ENCODE measurements around the gene GRM7.

The GRM7 gene

GRCh38 chr3:7015683-7016440 is 154.9 kb downstream of the GRM7 start:
- no peak for ATAC-seq (ENCODE audit: low read depth)
- no peak for TF ChIP-seq CTCF (IDR thresholded peaks at IDR 0.05; ENCODE audit: poor library complexity, severe bottlenecking)
- Histone ChIP-seq H3K4me1 (ENCODE audit: insufficient read depth, poor library complexity, severe bottlenecking) (no peaks in the 10 kb centered on the region), H3K27ac (ENCODE audit: poor library complexity, severe bottlenecking) (no peak overlapping the region), H3K27me3 (ENCODE audit: insufficient read depth, poor library complexity, severe bottlenecking) (no peaks in the 10 kb centered on the region), H3K9me3 (ENCODE audit: severe bottlenecking) (no peaks in the 10 kb centered on the region), H3K36me3 (ENCODE audit: low read depth) (no peaks in the 10 kb centered on the region), H3K4me3 (ENCODE audit: severe bottlenecking) (no peak overlapping the region)
- no peak for DNase-seq (ENCODE audit: low spot score)

GRCh38 chr3:7025581-7026300 is 164.8 kb downstream of the GRM7 start:
- no peaks in the 10 kb centered on the region for H3K9me3 ChIP-seq (ENCODE audit: severe bottlenecking)
- no peaks in the 10 kb centered on the region for H3K27me3 ChIP-seq (ENCODE audit: insufficient read depth, poor library complexity, severe bottlenecking)
- H3K36me3 ChIP-seq (ENCODE audit: low read depth): no peaks in the 10 kb centered on the region
- no peak overlapping the region for H3K4me3 ChIP-seq (ENCODE audit: severe bottlenecking)
- DNase-seq (ENCODE audit: low spot score) (no peak), ATAC-seq (ENCODE audit: low read depth) (no peak)
- H3K27ac ChIP-seq (ENCODE audit: poor library complexity, severe bottlenecking): no peak overlapping the region
- H3K4me1 ChIP-seq (ENCODE audit: insufficient read depth, poor library complexity, severe bottlenecking): no peaks in the 10 kb centered on the region
- TF ChIP-seq CTCF (IDR thresholded peaks at IDR 0.05; ENCODE audit: poor library complexity, severe bottlenecking): no peak

GRCh38 chr3:7029562-7029961 is 168.6 kb downstream of the GRM7 start:
- Histone ChIP-seq H3K27me3 (ENCODE audit: insufficient read depth, poor library complexity, severe bottlenecking) (no peaks in the 10 kb centered on the region), H3K36me3 (ENCODE audit: low read depth) (no peaks in the 10 kb centered on the region), H3K9me3 (ENCODE audit: severe bottlenecking) (no peaks in the 10 kb centered on the region), H3K4me3 (ENCODE audit: severe bottlenecking) (no peak overlapping the region), H3K27ac (ENCODE audit: poor library complexity, severe bottlenecking) (no peak overlapping the region), H3K4me1 (ENCODE audit: insufficient read depth, poor library complexity, severe bottlenecking) (no peaks in the 10 kb centered on the region)
- DNase-seq (ENCODE audit: low spot score): no peak
- ATAC-seq (ENCODE audit: low read depth): no peak
- no peak for TF ChIP-seq CTCF (IDR thresholded peaks at IDR 0.05; ENCODE audit: poor library complexity, severe bottlenecking)

- Histone ChIP-seq H3K4me3 (ENCODE audit: severe bottlenecking) (no peak overlapping the region), H3K9me3 (ENCODE audit: severe bottlenecking) (no peaks in the 10 kb centered on the region), H3K27me3 (ENCODE audit: insufficient read depth, poor library complexity, severe bottlenecking) (no peaks in the 10 kb centered on the region), H3K4me1 (ENCODE audit: insufficient read depth, poor library complexity, severe bottlenecking) (no peaks in the 10 kb centered on the region), H3K27ac (ENCODE audit: poor library complexity, severe bottlenecking) (no peak overlapping the region), H3K36me3 (ENCODE audit: low read depth) (no peaks in the 10 kb centered on the region)
- TF ChIP-seq CTCF (IDR thresholded peaks at IDR 0.05; ENCODE audit: poor library complexity, severe bottlenecking): no peak
- ATAC-seq (ENCODE audit: low read depth): no peak
- no peak for DNase-seq (ENCODE audit: low spot score)
These were observed 177.5 kb downstream of the GRM7 start for GRCh38 chr3:7038394-7038793.

GRCh38 chr3:7062714-7063113 is 201.8 kb downstream of the GRM7 start:
- peaks cover 5% of the 10 kb centered on the region for H3K9me3 ChIP-seq (ENCODE audit: severe bottlenecking)
- no peak for TF ChIP-seq CTCF (IDR thresholded peaks at IDR 0.05; ENCODE audit: poor library complexity, severe bottlenecking)
- DNase-seq (ENCODE audit: low spot score): no peak
- no peak for ATAC-seq (ENCODE audit: low read depth)
- no peak overlapping the region for H3K27ac ChIP-seq (ENCODE audit: poor library complexity, severe bottlenecking)
- no peaks in the 10 kb centered on the region for H3K36me3 ChIP-seq (ENCODE audit: low read depth)
- no peaks in the 10 kb centered on the region for H3K4me1 ChIP-seq (ENCODE audit: insufficient read depth, poor library complexity, severe bottlenecking)
- no peak overlapping the region for H3K4me3 ChIP-seq (ENCODE audit: severe bottlenecking)
- no peaks in the 10 kb centered on the region for H3K27me3 ChIP-seq (ENCODE audit: insufficient read depth, poor library complexity, severe bottlenecking)

Data from RWPE2 (cell line).